NOMO-1 treated with DMSO at 0.1 percent for 48 hours (cell line): Measurements from ENCODE around the gene AP5S1.
A peak's percentile ranks its signal among the peaks of the same experiment; 100 is the strongest.
"Not testable (repeated sequence)": the region's sequence is repeated elsewhere in the genome, so short reads cannot be mapped to it uniquely, and the experiment has no call there.

Experiments
- DNase-seq: peaks from one replicate; lab custom pipeline; 2025; ENCODE audit not compliant: unreplicated experiment; lab: John Stamatoyannopoulos, UW

The AP5S1 gene

GRCh38 chr20:3811467-3812258 lies 8.7 kb upstream of the AP5S1 start:
- DNase-seq: peak; percentile 92

GRCh38 chr20:3812259-3812681 lies 8.1 kb upstream of the AP5S1 start:
- DNase-seq: no peak

DNA sequence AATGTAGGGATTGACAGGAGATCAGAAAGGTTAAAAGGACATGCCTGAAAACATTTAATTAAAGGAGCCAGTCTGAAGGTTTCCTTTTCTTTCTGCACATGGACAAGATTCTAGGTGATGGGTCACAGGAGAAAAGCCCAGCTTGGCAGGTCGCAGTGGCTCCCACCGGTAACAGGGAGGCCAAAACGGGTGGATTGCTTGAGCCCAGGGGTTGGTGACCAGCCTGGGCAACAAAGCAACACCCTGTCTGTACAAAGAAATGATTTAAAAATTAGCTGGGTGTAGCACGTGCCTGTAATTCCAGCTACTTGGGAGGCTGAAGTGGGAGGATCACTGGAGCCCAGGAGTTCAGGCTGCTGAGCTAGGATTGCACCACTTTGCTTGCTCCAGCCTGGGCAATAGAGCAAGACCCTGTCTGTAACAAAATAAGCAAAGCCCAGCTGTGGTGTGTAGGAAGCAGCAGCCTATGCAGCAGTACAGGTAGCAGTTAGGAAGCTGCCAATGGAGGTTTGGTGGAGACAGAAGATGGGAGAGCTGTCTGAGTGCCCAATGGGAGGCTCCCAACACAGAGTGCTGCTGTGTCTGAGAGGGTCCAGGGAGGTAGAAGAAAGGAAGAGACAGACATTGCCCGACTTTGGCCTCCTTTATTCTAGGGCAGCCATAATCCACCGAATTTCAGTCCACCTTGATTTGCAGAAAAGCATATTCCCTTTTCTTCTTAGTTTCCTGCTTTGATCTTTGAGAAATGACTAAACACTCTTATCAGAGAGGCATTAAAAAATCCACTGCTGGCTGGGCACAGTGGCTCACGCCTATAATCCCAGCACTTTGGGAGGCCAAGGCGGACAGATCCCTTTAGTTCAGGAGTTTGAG lies 7.1 kb upstream of the AP5S1 start:
- no peak for DNase-seq

GRCh38 chr20:3813848-3814581 lies 6.3 kb upstream of the AP5S1 start:
- DNase-seq: no peak

- DNase-seq: no peak
These were observed 5.3 kb upstream of the AP5S1 start for GRCh38 chr20:3814928-3815495.

DNA sequence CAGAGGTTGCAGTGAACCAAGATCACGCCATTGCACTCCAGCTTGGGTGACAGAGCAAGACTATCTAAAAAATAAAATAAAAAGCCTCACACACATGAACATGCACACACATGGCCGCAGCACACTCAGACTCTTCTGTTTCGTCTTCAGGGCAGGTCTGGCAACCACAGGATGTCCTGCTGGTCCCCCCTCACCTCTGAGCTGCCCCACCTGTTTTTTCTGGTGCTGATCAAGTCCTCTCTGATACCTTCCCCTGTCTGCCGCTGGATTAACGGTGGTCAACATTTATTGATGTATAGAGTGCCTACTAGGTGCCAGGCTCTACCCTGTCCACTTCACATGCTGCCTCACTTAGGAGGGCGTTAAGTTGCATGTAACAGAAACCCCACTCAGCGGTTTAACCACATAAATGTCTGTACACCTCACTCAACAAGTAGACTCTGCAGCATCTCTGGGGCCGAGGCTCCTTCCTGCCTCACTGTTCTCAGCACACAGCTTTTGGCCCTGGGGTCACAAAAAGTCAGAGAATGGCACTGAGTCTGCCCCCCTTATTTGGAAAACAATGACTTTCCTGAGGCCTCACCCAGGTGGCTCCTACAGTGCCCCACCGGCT lies 4.5 kb upstream of the AP5S1 start:
- no peak for DNase-seq

DNA sequence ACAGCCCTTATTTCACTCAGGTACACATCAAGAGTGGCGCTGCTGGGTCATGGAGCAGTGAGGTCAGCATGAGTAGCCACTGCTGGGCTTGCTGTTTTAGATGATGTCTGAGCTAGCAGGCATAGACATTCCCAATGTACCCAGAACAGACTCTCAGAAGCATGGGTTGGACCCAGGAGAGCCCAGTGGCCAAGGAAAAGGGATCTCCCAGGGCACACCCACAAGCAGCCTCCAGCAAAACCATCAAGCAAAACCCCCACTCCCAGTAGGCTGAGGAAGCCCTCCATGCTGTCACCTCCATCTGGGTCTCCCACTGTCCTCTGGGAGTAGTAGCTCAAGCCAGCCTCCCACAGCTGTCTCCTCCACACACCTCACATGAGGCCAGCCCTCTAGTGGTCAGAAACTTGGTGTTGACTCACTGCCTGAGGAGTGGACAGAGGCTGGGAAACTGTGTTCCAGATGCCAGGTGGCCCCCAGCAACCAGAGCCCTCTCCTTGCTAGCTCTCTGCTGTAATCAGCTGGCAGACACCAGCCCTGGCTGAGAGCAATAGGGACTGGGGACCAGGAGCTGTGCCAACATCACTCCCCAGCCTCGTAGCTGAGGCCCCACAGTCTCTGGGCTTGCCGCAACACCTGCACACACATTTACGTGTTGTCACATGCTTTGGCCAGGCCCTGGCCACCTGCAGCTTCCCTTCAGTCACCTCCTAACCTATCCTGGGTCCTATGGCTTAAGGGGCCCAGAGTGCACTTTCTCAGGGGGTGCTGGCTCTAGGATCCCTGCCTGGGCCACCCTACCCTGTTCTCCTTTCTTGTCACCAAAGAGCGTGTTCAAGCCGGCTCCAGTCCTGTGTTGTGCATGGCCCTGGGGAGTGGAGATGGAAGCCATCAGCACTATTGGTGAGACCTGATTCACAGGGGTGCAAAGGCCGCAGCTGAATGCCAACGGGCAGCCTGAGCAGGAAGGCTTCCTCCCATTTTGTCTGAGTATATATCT lies 1.9 kb upstream of the AP5S1 start:
- peak; percentile 31 for DNase-seq

DNA sequence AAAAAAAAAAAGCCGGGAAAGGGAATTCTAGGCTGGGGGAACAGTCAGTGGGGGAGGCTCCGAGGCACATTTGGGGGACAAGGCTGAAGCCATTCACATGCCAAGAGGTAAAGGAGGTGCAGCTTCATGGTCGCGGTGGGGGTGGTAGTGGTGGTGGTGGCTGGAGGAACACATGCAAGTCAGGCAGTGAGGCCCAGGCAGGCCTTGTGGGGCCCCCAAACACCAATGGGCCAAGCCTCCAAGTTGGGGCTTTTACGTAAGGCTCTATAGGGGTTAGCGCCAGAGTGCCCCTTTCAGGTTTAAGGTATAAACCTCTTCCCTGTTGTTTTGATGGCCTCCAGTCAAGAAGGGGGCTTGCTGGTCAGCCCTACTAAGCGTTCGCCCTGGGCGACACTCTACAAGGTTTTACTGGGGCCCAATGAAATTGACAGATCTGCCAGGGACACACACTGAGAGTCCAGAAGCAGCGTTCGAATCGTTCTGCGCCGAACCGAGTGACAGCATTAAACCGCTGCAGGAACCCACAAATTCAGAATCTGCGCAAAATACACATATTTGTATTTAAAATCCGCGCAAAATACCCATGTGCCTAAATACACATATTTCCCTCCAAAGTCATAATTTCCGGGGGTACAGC lies 818 bp upstream of the AP5S1 start:
- DNase-seq: no peak

GRCh38 chr20:3820901-3821727 lies 767 bp downstream of the AP5S1 start:
- no peak for DNase-seq

GRCh38 chr20:3821996-3822395 lies 1.6 kb downstream of the AP5S1 start:
- DNase-seq: no peak

DNA sequence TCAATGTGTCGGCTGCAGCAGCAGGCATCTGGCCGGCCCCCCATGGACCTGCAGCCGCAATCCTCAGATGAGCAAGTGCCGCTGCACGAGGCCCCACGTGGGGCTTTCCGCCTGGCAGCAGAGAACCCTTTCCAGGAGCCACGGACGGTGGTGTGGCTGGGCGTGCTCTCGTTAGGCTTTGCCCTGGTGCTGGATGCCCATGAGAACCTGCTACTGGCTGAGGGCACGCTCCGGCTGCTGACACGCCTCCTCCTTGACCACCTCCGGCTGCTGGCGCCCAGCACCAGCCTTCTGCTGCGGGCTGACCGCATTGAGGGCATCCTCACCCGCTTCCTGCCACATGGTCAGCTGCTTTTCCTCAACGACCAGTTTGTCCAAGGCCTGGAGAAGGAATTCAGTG lies 3.5 kb downstream of the AP5S1 start:
- DNase-seq: no peak

DNA sequence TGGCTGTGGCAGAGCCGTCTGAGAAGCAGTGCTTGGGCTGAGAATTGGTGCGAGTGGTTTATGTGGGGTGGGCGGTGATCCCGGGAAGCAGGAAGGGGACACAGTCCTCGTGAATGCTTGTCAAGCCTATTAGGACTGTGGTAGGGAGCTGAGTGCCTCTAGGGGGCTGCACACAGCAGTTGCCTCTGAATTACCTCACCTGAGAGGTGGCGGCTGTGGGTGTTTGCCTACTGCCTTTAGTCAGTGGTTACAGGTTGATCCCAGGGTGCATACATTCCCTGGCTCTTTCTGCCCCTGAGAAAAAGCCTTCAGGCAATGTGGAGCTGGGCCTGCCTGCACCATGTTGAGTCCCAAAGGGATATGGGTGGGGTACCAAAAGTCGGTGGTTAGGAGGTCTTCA lies 5.2 kb downstream of the AP5S1 start:
- no peak for DNase-seq

- no peak for DNase-seq
These were observed 6.1 kb downstream of the AP5S1 start for GRCh38 chr20:3826420-3826819.

DNA sequence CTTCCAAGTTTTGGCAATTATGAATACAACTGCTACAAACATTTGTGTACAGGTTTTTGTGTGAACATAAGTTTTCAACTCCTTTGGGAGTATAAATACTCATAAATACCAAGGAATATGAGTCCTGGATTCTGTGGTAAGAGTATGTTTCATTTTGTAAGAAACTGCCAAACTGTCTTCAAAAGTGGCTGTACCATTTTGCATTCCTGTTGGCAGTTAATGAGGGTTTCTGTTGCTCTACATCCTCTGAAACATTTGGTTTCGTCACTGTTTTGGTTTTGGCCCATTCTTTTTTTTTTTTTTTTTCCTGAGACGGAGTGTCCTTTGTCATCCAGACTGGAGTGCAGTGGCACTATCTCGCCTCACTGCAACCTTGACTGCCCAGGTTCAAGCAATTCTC lies 8.5 kb downstream of the AP5S1 start:
- no peak for DNase-seq

- DNase-seq: not testable (repeated sequence)
These were observed 9.5 kb downstream of the AP5S1 start for GRCh38 chr20:3829891-3830290.

DNA sequence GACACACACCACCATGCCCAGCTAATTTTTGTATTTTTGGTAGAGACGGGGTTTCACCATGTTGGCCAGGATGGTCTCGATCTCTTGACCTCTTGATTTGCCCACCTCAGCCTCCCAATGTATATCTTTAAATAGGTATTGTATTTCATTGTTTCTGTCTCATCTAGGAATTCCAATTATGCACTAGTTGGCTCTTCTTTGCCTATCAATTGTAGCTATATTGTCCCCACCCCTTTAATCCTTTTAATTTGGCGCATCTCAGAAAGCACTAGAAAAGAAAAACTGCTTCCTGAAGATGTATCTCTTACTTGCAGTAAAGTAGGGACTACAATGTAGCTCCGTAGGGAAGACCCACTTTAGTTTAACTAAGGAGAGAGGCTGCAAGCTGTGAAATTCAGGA lies 15.8 kb downstream of the AP5S1 start:
- no peak for DNase-seq

GRCh38 chr20:3839328-3839727 lies 19.0 kb downstream of the AP5S1 start:
- DNase-seq: no peak

GRCh38 chr20:3840201-3840600 lies 19.9 kb downstream of the AP5S1 start:
- DNase-seq: not testable (repeated sequence)
